ENCODE results near the gene CALHM4.
"Not testable (repeated sequence)": the region's sequence is repeated elsewhere in the genome, so short reads cannot be mapped to it uniquely, and the experiment has no call there.

Gene CALHM4

GRCh38 chr6:116578335-116578734 is 24.8 kb downstream of the CALHM4 start:
- DNase-seq = no peak

DNA sequence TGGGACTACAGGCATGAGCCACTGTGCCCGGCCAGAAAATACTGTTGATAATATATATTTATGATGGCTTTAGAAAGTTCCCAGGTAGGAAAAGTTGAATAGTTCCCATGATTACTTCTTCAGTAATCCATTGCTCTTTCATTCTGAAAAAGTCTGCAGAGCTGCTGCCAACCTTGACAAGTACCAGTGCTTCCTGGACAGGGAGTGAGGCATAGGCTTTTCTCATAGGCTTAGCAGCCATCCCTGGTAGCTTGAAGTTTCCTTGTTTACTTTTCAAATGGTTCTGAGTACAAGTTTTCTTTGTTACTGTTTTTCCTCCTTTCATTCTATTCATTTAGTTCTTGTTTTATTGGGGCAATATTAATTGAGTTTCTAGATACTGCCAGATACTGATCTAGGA is 25.6 kb downstream of the CALHM4 start:
- no peak for DNase-seq

- DNase-seq = no peak
Observed at GRCh38 chr6:116580198-116580597, 26.6 kb downstream of the CALHM4 start.

- no peak for DNase-seq
Observed at GRCh38 chr6:116586276-116586675, 32.7 kb downstream of the CALHM4 start.

- no peak for DNase-seq
Observed at GRCh38 chr6:116586738-116587137, 33.2 kb downstream of the CALHM4 start.

DNA sequence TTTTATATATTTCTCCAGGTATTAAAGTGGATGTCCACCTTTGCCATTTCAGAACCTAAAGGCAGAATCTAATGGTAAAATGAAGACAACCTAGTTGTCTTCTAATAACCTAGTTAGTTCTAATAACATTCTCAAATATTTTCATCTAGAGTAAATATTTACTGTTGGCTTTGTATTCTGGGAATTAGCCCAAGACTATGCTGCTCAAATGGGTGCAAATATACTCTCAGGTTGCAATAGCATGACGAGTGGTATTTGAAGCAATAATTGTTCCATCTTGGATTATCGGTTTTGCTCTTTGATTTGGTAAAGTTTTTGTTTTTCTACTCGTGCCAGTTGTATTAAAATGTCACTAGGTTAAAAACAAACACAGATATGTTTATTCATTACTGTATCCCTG is 41.7 kb downstream of the CALHM4 start:
- DNase-seq = no peak

GRCh38 chr6:116596815-116597214 is 43.3 kb downstream of the CALHM4 start:
- DNase-seq = no peak

DNA sequence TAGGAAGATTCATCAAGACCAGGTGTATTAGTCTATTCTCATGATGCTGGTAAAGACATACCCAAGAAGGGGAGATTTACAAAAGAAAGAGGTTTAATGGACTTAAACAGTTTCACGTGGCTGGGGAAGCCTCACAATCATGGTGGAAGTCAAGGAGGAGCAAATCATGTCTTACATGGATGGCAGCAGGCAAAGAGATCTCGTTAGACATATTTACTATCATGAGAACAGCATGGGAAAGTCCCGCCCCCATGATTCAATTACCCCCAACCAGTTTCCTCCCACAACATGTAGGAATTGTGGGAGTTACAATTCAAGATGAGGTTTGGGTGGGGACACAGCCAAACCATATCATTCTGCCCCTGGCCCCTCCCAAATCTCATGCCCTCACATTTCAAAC is 50.4 kb downstream of the CALHM4 start:
- not testable (repeated sequence) for DNase-seq

DNA sequence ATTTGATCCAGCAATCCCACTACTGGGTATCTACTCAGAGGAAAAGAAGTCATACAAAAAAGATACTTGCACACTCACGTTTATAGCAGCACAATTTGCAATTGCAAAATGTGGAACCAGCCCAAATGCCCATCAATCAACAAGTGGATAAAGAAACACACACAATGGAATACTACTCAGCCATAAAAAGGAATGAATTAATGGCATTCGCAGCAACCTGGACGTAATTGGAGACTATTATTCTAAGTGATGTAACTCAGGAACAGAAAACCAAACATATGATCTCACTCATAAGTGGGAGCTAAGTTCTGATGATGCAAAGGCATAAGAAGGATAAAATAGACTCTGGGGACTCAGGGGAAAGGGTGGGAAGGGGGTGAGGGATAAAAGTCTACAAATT is 51.3 kb downstream of the CALHM4 start:
- DNase-seq = not testable (repeated sequence)

DNA sequence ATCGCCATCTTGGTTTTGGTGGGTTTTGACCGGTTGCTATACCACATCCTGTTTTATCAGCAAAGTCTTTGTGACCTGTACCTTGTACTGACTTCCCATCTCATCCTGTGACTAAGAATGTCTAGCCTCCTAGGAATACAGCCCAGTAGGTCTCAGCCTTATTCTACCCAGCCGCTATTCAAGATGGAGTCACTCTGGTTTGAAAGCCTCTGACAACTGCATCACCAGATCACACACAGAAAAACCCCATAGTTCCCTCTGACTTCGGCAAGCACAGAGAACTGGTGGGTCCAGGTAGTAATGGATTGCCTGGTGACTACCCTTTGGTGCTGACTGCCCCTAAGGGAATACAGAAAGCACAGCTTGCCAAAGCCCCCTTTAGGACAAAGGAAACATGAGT is 52.4 kb downstream of the CALHM4 start:
- no peak for DNase-seq
